GM19240 (cell line): ENCODE results near the gene LUM.

Experiments
- DNase-seq: peaks from one replicate; pipeline ENCODE4 v3.0.0; 2011; ENCODE audit warnings: low spot score; ENCODE audit not compliant: insufficient read length

LUM gene

GRCh38 chr12:91111366-91112325 lies at the start of gene LUM:
Gene LUM, minus strand, starts transcription at chr12:91111494. Its CDS starts 2,515 bp downstream, at chr12:91108979.
- DNase-seq: no peak

GRCh38 chr12:91161009-91161408 lies 49.7 kb upstream of the LUM start:
- DNase-seq: no peak

- no peak for DNase-seq
These were observed 44.7 kb upstream of the LUM start for GRCh38 chr12:91155990-91156389.

- no peak for DNase-seq
These were observed 42.8 kb upstream of the LUM start for GRCh38 chr12:91154131-91154530.

- DNase-seq: no peak
These were observed 32.8 kb upstream of the LUM start for GRCh38 chr12:91144053-91144452.

GRCh38 chr12:91143206-91143605 lies 31.9 kb upstream of the LUM start:
- DNase-seq: no peak

GRCh38 chr12:91142221-91142631 lies 30.9 kb upstream of the LUM start:
- DNase-seq: no peak

GRCh38 chr12:91140026-91140931 lies 29.0 kb upstream of the LUM start:
- DNase-seq: no peak

- no peak for DNase-seq
These were observed 28.0 kb upstream of the LUM start for GRCh38 chr12:91139286-91139685.

GRCh38 chr12:91138337-91138920 lies 27.1 kb upstream of the LUM start:
- DNase-seq: no peak

- DNase-seq: no peak
These were observed 22.6 kb upstream of the LUM start for GRCh38 chr12:91133871-91134270.

GRCh38 chr12:91129662-91130362 lies 18.5 kb upstream of the LUM start:
- no peak for DNase-seq

- no peak for DNase-seq
These were observed 16.5 kb upstream of the LUM start for GRCh38 chr12:91127751-91128150.

- no peak for DNase-seq
These were observed 16.0 kb upstream of the LUM start for GRCh38 chr12:91127306-91127705.

GRCh38 chr12:91126516-91126915 lies 15.2 kb upstream of the LUM start:
- DNase-seq: no peak

- DNase-seq: no peak
These were observed 12.1 kb upstream of the LUM start for GRCh38 chr12:91123236-91123916.

GRCh38 chr12:91120781-91121180 lies 9.5 kb upstream of the LUM start:
- DNase-seq: no peak

- no peak for DNase-seq
These were observed 7.8 kb upstream of the LUM start for GRCh38 chr12:91119089-91119488.

- no peak for DNase-seq
These were observed 2.3 kb upstream of the LUM start for GRCh38 chr12:91113621-91114020.

GRCh38 chr12:91110311-91110924 lies 876 bp downstream of the LUM start:
- no peak for DNase-seq
